Mesenchymal stem cell (in vitro differentiated cells and primary cell): Measurements from ENCODE around the gene SYT6. TPM values are rescaled to one million over a fixed set of nuclear protein-coding genes. Genes with fewer than 3 reads are reported as not detected.

Experiments used
- DNase-seq: peaks from one replicate; pipeline ENCODE4 v3.0.0-alpha.2; 2013
- H2AFZ ChIP-seq: one replicate; pipeline ENCODE4 v1.6.1; 2013; ENCODE audit warnings: low read depth, mild to moderate bottlenecking, control low read depth, inconsistent platforms, low read length, moderate library complexity
- H2AK5ac ChIP-seq: 2 replicates; pipeline ENCODE4 v1.6.1; 2013; ENCODE audit warnings: low read length, moderate library complexity, mild to moderate bottlenecking, inconsistent platforms; ENCODE audit not compliant: severe bottlenecking
- H2BK120ac ChIP-seq: one replicate; pipeline ENCODE4 v1.6.1; 2013; ENCODE audit warnings: low read depth, mild to moderate bottlenecking, inconsistent platforms, low read length, moderate library complexity
- H2BK12ac ChIP-seq, 2 experiments: one replicate each; pipeline ENCODE4 v1.6.1; 2013; ENCODE audit warnings: inconsistent platforms in 2 of 2, low read length in 2 of 2, mild to moderate bottlenecking in 2 of 2, moderate library complexity in 2 of 2, control low read depth in 1 of 2
- H2BK15ac ChIP-seq: one replicate; pipeline ENCODE4 v1.6.1; 2013; ENCODE audit warnings: mild to moderate bottlenecking, low read depth, inconsistent platforms; ENCODE audit not compliant: poor library complexity, severe bottlenecking
- H2BK5ac ChIP-seq: 2 replicates; pipeline ENCODE4 v1.6.1; 2013; ENCODE audit warnings: low read depth, mild to moderate bottlenecking, low read length, control low read depth, inconsistent platforms; ENCODE audit not compliant: poor library complexity, severe bottlenecking
- H3K14ac ChIP-seq, 2 experiments: one replicate each; pipeline ENCODE4 v1.6.1; 2013; ENCODE audit warnings: inconsistent platforms in 2 of 2, low read length in 2 of 2, control low read depth in 1 of 2, mild to moderate bottlenecking in 1 of 2, moderate library complexity in 1 of 2
- H3K18ac ChIP-seq, 2 experiments: one replicate each; pipeline ENCODE4 v1.6.1; 2013; ENCODE audit warnings: inconsistent platforms in 2 of 2, low read length in 2 of 2, control low read depth in 1 of 2, low read depth in 1 of 2, mild to moderate bottlenecking in 1 of 2
- H3K23ac ChIP-seq, 2 experiments: one replicate each; pipeline ENCODE4 v1.6.1; 2013; ENCODE audit warnings: inconsistent platforms in 2 of 2, low read length in 2 of 2, mild to moderate bottlenecking in 2 of 2, moderate library complexity in 2 of 2, control low read depth in 1 of 2
- H3K27ac ChIP-seq: 2 replicates; pipeline ENCODE4 v1.5.1; 2013; ENCODE audit warnings: mild to moderate bottlenecking, moderate library complexity, low read length, control low read depth, inconsistent platforms; ENCODE audit not compliant: poor library complexity, severe bottlenecking
- H3K27me3 ChIP-seq, 2 experiments: 2 replicates each; pipeline versions ENCODE4 v1.6.1 to v1.7.0; 2013; ENCODE audit warnings: low read length in 2 of 2, mild to moderate bottlenecking in 2 of 2, moderate library complexity in 2 of 2, control low read depth in 1 of 2, inconsistent platforms in 1 of 2; ENCODE audit not compliant: control insufficient read depth in 1 of 2, insufficient read depth in 1 of 2
- H3K36me3 ChIP-seq, 2 experiments: 2 replicates each; pipeline versions ENCODE4 v1.6.1 to v1.7.0; 2013; ENCODE audit warnings: low read length in 2 of 2, control low read depth in 1 of 2, inconsistent platforms in 1 of 2, low read depth in 1 of 2, mild to moderate bottlenecking in 1 of 2; ENCODE audit not compliant: insufficient read depth in 2 of 2, control insufficient read depth in 1 of 2
- H3K4ac ChIP-seq, 2 experiments: one replicate each; pipeline ENCODE4 v1.6.1; 2013; ENCODE audit warnings: inconsistent platforms in 2 of 2, low read length in 2 of 2, mild to moderate bottlenecking in 2 of 2, moderate library complexity in 2 of 2, control low read depth in 1 of 2, low read depth in 1 of 2
- H3K4me1 ChIP-seq: 2 replicates; pipeline ENCODE4 v1.6.1; 2013; ENCODE audit warnings: low read depth, low read length, control low read depth; ENCODE audit not compliant: control insufficient read depth, insufficient read depth
- H3K4me2 ChIP-seq: 2 replicates; pipeline ENCODE4 v1.6.1; 2013; ENCODE audit warnings: low read length, mild to moderate bottlenecking, inconsistent platforms; ENCODE audit not compliant: poor library complexity, severe bottlenecking
- H3K4me3 ChIP-seq, 2 experiments: 2 replicates each; pipeline versions ENCODE4 v1.5.1 to v1.7.0; 2013; ENCODE audit warnings: low read length in 2 of 2, mild to moderate bottlenecking in 2 of 2, control low read depth in 1 of 2, low read depth in 1 of 2; ENCODE audit not compliant: insufficient read depth in 1 of 2
- H3K79me1 ChIP-seq: replicated peaks from 2 replicates; pipeline ENCODE4 v1.6.1; 2013; ENCODE audit warnings: mild to moderate bottlenecking, control low read depth, low read length, inconsistent platforms; ENCODE audit not compliant: poor library complexity, severe bottlenecking
- H3K9ac ChIP-seq: 2 replicates; pipeline ENCODE4 v1.7.0; 2013; ENCODE audit warnings: mild to moderate bottlenecking, low read length, moderate library complexity
- H3K9me3 ChIP-seq: 2 replicates; pipeline ENCODE4 v1.7.0; 2013; ENCODE audit warnings: mild to moderate bottlenecking, low read length; ENCODE audit not compliant: control insufficient read depth
- H4K8ac ChIP-seq: one replicate; pipeline ENCODE4 v1.6.1; 2013; ENCODE audit warnings: inconsistent platforms, mild to moderate bottlenecking, low read length, moderate library complexity
- H4K91ac ChIP-seq: one replicate; pipeline ENCODE4 v1.6.1; 2013; ENCODE audit warnings: mild to moderate bottlenecking, low read length, inconsistent platforms
- WGBS: methylation state at CpG from one replicate; pipeline ENCODE4 v1.1.7; 2013; ENCODE audit warnings: mixed read lengths; 5-methylcytosine and 5-hydroxymethylcytosine counted together
- polyA plus RNA-seq, 2 experiments: library from polyadenylated mRNA; stranded (reverse); fragments of 200-250 nt; gene quantifications; one replicate each; pipeline ENCODE4 v1.2.3, GENCODE V29; 2013

The SYT6 gene
- not detected for polyA plus RNA-seq (2013, experiment 1 of 2)
- not detected for polyA plus RNA-seq (2013, experiment 2 of 2)

- H3K4me1 ChIP-seq = peaks cover 28% of the 10 kb centered on the region
- under 1% methylated on average over 66 of the region's 70 CpGs for WGBS
- no peak within 1 kb of the TSS for H3K4ac ChIP-seq
- H2BK12ac ChIP-seq = no peak within 1 kb of the TSS
- H2BK5ac ChIP-seq = peak within 1 kb of the TSS; percentile 33
- H3K27ac ChIP-seq = no peak within 1 kb of the TSS
- no peak within 1 kb of the TSS for H2BK120ac ChIP-seq
- H4K8ac ChIP-seq = no peak within 1 kb of the TSS
- peak; percentile 1 for DNase-seq
- no peak within 1 kb of the TSS for H3K14ac ChIP-seq
- peak within 1 kb of the TSS; percentile 78 for H2BK15ac ChIP-seq
- no peak within 1 kb of the TSS for H3K9ac ChIP-seq
- H3K9me3 ChIP-seq = no peaks in the 10 kb centered on the region
- peak within 1 kb of the TSS; percentile 51 to 58 for H3K4me3 ChIP-seq
- no peaks in the 10 kb centered on the region for H3K79me1 ChIP-seq
- H3K18ac ChIP-seq = no peak within 1 kb of the TSS
- no peak within 1 kb of the TSS for H2AK5ac ChIP-seq
- peak within 1 kb of the TSS; percentile 87 for H3K4me2 ChIP-seq
- no peaks in the 10 kb centered on the region for H3K36me3 ChIP-seq
- peaks cover 95 to 97% of the 10 kb centered on the region in 2 experiments for H3K27me3 ChIP-seq
- H4K91ac ChIP-seq = no peak within 1 kb of the TSS
- H2AFZ ChIP-seq = no peak within 1 kb of the TSS
- peak within 1 kb of the TSS in 1 of 2 experiments; percentile 43 for H3K23ac ChIP-seq
These were observed at the start of gene SYT6 for GRCh38 chr1:114153261-114154145. Gene SYT6 (minus strand): TSS chr1:114153869. CDS start chr1:114153772, 97 bp downstream.

GRCh38 chr1:114201486-114201885 is 47.8 kb upstream of the SYT6 start:
- Histone ChIP-seq H3K23ac (no peak overlapping the region), H4K8ac (no peak overlapping the region), H2BK120ac (no peak overlapping the region), H4K91ac (no peak overlapping the region), H3K4ac (no peak overlapping the region), H3K14ac (no peak overlapping the region), H2BK15ac (no peak overlapping the region), H3K18ac (no peak overlapping the region), H3K79me1 (no peaks in the 10 kb centered on the region), H3K4me2 (no peak overlapping the region), H3K9ac (no peak overlapping the region), H3K4me1 (no peaks in the 10 kb centered on the region), H2AFZ (no peak overlapping the region), H3K9me3 (no peaks in the 10 kb centered on the region), H2BK5ac (no peak overlapping the region), H3K4me3 (no peak overlapping the region), H2BK12ac (no peak overlapping the region), H2AK5ac (no peak overlapping the region), H3K27me3 (peaks cover 60 to 80% of the 10 kb centered on the region in 2 experiments), H3K27ac (no peak overlapping the region), H3K36me3 (no peaks in the 10 kb centered on the region)
- 75% methylated on average over 1 of the region's 3 CpGs for WGBS
- no peak for DNase-seq

- H3K27ac ChIP-seq = no peak overlapping the region
- no peak overlapping the region for H2AK5ac ChIP-seq
- no peak overlapping the region for H3K23ac ChIP-seq
- H2BK120ac ChIP-seq = no peak overlapping the region
- no peak overlapping the region for H2BK5ac ChIP-seq
- H2AFZ ChIP-seq = no peak overlapping the region
- H4K8ac ChIP-seq = no peak overlapping the region
- H3K9me3 ChIP-seq = no peaks in the 10 kb centered on the region
- H3K4me2 ChIP-seq = no peak overlapping the region
- no peak overlapping the region for H2BK15ac ChIP-seq
- 100% methylated on average over 2 of the region's 3 CpGs for WGBS
- H4K91ac ChIP-seq = no peak overlapping the region
- no peak overlapping the region for H2BK12ac ChIP-seq
- H3K27me3 ChIP-seq = peaks cover 60 to 93% of the 10 kb centered on the region in 2 experiments
- no peak overlapping the region for H3K14ac ChIP-seq
- H3K4ac ChIP-seq = no peak overlapping the region
- no peak overlapping the region for H3K4me3 ChIP-seq
- no peaks in the 10 kb centered on the region for H3K4me1 ChIP-seq
- no peaks in the 10 kb centered on the region for H3K79me1 ChIP-seq
- H3K9ac ChIP-seq = no peak overlapping the region
- no peaks in the 10 kb centered on the region for H3K36me3 ChIP-seq
- no peak overlapping the region for H3K18ac ChIP-seq
- DNase-seq = no peak
These were observed 45.4 kb upstream of the SYT6 start for GRCh38 chr1:114199017-114199594.
